ENCODE measurements around the gene CNOT10.
"Not testable (repeated sequence)": the region's sequence is repeated elsewhere in the genome, so short reads cannot be mapped to it uniquely, and the experiment has no call there.

Gene CNOT10

DNA sequence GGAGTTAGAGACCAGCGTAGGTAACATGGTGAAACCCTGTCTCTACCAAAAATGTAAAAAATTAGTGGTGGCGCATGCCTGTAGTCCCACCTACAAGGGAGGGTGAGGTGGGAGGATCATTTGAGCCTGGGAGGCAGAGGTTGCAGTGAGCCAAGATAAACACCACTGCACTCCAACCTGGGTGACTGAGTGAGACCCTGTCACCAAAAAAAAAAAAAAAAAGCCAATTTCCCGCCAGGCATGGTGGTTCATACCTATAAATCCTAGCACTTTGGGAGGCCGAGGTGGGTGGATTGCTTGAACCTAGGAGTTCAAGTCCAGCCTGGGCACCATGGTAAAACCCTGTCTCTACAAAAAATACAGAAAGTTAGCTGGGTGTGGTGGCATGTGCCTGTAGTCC lies 6.9 kb downstream of the CNOT10 start:
- DNase-seq = no peak

DNA sequence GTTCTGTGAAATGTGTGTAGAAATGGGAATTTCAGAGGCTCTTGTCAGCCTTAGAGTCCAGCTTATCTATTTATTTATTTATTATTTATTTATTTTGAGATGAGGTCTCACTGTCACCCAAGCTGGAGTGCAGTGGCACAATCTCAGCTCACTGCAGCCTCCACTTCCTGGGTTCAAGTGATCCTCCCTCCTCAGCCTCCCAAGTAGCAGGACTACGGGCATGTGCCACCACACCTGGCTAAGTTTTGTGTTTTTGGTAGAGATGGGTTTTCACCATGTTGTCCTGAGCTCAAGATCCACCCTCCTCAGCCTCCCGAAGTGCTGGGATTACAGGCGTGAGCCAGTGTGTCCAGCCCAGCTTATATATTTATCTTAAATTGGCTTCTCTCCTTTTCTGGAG lies 11.5 kb downstream of the CNOT10 start:
- DNase-seq = no peak

DNA sequence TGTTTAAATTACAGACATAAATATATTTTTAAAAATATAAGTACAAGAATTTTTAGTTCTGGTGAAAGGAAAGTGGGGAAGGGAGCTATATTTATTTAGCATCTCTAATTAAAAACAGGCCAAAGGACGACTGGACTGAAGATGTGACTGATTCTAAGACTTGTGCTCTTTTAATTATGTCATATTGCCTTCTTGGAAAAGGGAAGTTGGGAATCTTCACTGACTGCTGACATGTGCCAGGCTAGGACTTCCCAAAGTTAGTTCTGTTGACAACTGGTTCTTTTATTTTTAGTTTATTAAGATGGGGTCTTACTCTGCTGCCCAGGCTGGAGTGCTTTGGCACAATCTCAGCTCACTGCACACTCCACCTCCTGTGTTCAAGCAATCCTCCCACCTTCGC lies 13.5 kb downstream of the CNOT10 start:
- no peak for DNase-seq

- no peak for DNase-seq
Observed at GRCh38 chr3:32699429-32699828, 14.4 kb downstream of the CNOT10 start.

DNA sequence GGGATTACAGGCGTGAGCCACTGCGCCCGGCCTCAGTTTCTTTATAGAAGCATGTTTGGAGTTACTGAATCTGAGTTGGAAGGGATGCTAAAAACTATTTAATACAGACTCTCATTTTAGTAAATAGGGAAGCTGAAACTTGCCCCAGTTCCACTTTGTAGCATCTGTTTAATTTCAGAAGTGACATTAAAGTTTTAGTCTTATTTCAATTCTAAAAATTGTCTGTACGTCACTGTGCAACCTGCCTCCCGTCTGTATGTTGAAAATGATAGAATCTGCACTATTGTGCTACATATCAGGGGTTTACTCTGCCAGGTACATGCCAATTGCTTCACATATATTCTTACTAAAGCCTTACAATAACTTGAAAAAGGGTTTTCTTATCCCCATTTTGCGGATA lies 15.3 kb downstream of the CNOT10 start:
- DNase-seq = no peak

DNA sequence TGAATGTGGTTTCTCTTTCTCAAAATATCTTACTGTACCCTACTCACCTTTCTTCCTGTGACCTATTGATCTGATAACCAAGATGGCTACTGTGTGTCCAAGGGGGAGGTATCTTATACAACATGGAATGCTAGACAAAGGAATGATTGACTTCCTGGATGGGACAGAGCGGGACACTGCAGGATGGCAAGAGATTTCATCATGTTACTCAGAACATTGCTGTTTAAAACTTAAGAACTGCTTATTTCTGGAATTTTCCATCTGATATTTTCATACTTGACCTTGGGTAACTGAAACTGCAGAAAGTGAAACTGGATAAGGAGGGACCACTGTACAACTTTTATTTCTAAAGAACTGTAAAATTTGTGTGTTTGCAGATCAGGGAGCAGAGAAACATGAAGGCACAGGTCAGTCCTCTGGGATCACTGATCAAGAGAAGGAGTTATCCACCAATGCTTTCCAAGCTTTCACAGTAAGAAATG lies 18.5 kb downstream of the CNOT10 start:
- DNase-seq = no peak

- DNase-seq = no peak
Observed at GRCh38 chr3:32705232-32705631, 20.2 kb downstream of the CNOT10 start.

DNA sequence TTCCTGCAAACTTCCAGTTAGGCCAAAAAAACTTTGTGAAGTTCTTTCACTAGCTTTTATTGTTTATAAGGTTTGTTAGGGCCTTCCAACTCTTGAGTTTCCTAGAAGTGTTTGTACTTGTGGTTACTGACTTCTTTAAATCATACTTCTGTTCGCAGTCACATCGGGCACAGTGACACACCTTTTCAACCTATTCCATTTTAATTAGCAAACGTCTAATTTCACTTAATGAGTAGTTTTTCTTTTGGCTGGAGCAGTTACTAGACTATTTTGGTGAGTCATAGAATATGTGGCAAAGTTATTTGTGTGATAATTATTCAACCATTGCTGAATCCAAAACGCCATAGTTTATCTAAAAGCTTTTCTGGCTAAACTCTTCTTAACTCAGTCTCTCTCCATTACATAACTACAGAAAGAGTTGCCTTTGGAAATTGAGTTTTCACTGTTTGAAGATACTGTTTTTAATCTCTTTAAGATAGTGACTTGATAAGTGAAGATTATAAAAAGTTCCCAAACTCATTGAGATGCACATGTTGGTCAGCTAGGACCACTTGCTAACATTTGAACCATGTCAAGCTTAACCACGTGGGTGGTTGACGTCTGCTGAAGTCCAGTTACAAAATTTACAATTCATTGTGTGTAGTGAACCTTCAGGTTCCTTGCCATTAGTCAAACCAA lies 21.5 kb downstream of the CNOT10 start:
- no peak for DNase-seq

- DNase-seq = no peak
Observed at GRCh38 chr3:32707026-32707370, 22.0 kb downstream of the CNOT10 start.

GRCh38 chr3:32708672-32709283 lies 23.8 kb downstream of the CNOT10 start:
- DNase-seq = no peak

DNA sequence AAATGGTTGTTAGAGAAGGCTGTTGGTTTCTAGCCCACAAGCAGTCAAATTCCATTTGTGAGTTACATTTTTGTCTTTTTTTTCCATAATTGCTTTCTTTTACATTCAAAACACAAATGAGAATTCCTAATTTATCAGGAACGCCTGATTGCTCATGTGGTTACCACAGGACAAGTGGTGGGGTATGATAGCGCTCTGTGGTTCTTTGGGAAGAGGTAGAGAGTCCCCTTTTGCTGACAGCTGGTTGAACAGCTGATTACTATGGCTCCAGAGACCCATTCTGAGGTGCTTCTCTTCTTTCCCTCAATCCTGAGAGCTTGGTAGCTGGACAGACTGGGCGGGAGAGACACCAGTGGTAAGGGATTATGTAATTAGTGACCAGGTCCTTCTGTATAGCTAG lies 24.4 kb downstream of the CNOT10 start:
- DNase-seq = no peak

- DNase-seq = no peak
Observed at GRCh38 chr3:32712506-32713055, 27.6 kb downstream of the CNOT10 start.

DNA sequence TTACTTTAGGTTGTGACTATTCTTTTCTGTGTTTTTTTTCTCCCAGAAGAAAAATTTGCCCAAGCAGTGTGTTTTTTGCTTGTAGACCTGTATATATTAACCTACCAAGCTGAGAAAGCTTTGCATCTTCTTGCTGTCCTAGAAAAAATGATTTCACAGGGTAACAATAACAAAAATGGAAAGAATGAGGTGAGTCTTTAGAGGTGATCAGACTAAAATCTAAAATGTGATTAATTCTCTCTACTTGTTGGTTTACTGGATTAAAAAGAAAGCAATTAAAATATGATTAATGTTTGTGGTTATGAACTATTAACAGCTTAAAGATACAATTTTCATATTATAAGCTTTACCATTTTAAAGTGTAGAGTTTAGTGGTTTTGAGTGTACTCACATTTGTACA lies 28.2 kb downstream of the CNOT10 start:
- no peak for DNase-seq

DNA sequence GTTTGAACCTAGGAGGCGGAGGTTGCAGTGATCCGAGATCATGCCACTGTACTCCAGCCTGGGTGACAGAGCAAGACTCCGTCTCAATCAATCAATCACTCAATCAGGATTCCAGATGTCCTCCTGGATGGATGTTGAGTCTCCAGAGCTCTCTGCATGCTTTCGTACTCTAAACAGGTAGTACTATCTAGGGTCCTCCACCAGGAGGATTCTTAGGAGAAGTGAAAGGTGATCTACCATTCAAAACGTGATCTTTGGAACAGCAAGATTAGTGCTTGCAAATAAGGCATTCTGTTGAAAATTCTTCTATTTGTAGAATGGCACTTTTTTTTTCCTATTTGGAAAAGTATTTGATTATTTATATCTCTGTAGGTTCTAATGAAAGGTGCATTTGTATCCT lies 34.3 kb downstream of the CNOT10 start:
- DNase-seq = no peak

DNA sequence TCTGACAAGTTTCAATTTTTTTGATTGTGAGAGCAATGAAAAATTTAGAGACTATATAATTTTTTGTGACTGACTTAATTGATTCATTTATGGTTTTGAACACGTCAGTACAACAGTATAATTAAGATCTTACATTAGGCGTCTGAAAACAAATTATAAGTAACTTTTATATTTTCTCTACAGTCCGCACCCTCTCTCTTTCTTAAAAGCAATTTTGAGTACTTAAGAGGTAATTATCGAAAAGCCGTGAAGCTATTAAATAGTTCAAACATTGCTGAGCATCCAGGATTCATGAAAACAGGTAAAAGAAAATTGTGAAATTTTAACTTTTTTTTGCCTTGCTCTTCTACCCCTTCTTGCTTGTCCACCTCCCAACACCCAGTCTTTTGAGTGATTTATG lies 34.9 kb downstream of the CNOT10 start:
- no peak for DNase-seq

DNA sequence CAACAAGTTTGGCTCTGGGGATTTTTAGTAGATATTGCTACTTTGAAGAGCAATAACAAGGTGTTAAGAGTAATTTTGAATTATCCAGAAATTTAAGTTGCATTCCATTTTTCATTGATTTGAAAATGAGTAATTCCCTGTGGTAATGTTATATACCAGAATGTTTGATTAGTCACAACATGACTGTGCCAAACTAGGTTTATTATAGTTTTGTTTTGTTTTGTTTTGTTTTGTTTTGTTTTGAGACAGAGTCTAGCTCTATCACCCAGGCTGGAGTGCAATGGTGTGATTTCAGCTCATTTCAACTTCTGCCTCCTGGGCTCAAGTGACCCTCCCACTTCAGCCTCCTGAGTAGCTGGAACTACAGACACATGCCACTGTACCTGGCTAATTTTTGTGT lies 40.7 kb downstream of the CNOT10 start:
- DNase-seq = no peak

DNA sequence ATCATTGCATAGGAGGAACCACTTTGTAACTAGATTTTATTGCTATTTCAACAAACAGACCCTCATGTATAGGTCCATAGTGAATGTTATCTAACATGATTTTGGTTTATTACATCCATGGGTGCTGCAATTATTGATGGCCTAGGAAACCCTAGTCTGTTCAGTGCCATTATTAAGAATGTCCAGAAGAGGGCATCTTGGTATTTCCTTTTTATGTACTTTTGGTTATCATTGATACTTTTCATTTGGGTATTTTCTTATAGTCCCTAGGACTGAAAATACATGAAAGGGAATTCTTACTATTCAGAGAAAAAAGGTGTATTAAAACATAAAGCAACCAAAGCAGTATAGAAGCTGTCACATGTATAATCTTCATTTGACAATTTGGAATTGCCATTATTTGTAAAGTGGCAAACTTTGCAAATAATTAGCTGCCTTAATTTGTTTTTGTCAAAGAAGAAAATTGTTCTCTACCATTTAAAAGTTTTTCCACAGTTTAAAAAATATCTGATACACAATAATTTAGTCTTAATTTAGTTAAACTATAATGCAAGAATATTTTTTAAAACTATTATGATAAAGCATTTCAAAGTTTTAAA lies 48.7 kb downstream of the CNOT10 start:
- DNase-seq = no peak

DNA sequence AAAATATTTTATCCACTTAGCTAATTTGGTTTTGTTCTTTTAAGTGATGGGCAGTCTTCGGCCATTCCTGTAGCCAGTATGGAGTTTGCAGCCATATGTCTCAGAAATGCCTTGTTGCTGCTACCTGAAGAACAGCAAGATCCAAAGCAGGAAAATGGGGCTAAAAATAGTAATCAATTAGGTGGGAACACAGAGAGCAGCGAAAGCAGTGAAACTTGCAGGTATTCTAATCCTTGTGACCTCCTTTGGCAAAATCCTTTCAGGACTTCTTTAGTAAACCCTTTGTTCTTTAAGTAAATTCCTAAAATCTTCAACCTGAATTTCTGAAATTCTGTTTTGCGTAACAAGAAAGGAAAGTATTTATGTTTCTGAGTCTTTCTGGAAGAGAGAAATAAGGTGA lies 49.8 kb downstream of the CNOT10 start:
- DNase-seq = no peak

DNA sequence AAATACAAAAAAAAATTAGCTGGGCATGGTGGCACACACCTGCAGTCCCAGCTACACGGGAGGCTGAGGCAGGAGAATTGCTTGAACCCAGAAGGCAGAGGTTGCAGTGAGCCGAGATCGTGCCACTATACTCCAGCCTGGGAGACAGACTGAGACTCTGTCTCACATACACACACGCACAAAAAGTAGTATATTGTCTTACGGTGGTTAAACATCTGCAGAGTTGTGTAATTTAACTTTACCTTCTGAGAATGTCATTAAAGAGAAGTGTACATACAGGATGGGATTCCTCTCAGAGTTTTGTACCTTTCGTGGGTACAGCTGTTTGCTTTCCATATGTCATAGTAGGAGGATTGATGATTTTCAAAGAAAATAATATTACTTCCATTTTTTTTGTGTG lies 58.5 kb downstream of the CNOT10 start:
- not testable (repeated sequence) for DNase-seq

DNA sequence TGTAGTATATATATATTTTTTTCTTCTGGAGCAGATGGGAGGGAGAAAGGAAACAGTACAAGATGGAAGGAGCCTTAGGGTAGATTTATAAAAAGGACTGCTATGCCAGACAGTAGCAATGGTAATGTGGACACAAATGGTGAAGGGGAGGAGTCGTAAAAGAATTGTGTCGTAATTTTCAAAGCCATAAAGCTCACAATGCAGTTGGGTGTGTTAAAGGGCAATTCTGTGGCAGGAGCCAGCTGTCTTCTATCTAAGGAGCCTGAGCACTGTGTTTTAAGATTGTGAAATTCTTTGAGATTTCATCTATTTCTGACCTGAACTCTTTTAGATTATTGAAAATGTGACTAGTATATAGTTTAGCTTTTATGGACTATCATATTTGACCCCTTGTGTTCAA lies 58.9 kb downstream of the CNOT10 start:
- no peak for DNase-seq

DNA sequence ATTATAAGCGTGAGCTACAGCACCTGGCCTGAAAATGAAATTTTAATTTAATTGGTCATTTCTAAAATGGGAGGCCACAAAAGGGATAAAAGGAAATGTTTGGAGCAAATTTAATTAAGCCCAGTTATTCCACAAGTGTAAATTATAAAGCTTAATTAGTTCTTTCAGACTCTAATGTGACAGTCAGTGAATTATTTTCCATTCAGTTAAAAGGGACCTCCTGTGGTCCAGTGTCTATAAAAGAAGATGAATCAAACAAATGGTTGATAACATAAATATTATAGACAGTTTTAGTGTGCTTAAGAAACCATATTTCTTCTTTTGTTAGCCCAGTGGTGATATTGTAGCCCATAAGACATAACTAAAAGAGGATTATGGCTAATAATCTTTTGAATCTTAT lies 66.4 kb downstream of the CNOT10 start:
- no peak for DNase-seq

DNA sequence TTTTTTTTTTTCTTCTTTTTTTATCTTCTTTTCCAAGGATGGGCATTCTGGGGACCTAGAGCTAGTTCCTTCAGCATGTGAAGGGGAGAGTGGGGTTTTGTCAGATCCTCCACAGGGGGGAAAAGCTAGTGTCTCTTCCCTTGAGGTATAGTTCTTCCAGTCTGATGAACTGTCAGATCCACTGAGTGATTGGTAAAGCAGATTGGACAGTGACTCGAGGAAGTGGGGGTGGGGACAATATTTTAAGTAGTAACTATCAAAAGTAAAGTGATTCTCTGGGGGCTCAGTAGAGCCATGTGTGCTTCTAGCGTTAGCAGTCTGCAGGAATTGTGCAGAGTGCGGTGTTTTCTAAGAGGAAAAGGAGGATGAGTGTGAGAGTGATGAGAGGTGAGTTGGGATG lies 70.8 kb downstream of the CNOT10 start:
- DNase-seq = no peak

- no peak for DNase-seq
Observed at GRCh38 chr3:32757618-32758374, 72.8 kb downstream of the CNOT10 start.

DNA sequence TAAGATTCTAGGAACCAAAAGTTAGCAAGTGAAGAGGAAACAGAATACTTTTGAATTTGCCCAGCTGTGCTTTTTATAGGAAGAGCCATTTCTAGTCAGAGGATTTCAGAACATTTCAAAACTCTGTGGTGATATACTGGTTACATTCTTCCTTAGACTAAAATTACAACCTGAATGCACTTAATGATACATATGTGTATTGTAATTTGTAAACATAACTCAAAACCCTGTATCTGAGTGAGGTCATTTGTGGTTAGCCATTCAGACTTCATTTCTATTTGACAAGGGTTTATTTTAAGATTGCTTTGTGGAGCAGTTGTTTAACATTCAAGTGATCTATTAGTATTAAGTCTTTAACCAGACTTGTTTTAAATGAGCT lies 73.4 kb downstream of the CNOT10 start:
- DNase-seq = no peak
